Cardiac muscle cell (in vitro differentiated cells and primary cell): ENCODE measurements around the gene NUP93. TPM values are rescaled to one million over a fixed set of nuclear protein-coding genes. Genes with fewer than 3 reads are reported as not detected.

Experiments used
- DNase-seq, 2 donors: peaks; one replicate each; pipeline versions ENCODE4 v3.0.0 to v3.0.0-alpha.2; 2010 to 2017; ENCODE audit warnings: low read depth in 1 of 2, low spot score in 1 of 2
- H3K27ac ChIP-seq: fragments of 200-600 bp; sonication (generic); 2 replicates; pipeline ENCODE4 v1.5.1; 2016
- H3K27me3 ChIP-seq: fragments of 200-600 bp; sonication (generic); 2 replicates; pipeline ENCODE4 v1.6.0; 2016; ENCODE audit warnings: control low read depth
- H3K36me3 ChIP-seq: fragments of 200-600 bp; sonication (generic); 2 replicates; pipeline ENCODE4 v1.5.1; 2016; ENCODE audit warnings: control low read depth
- H3K4me1 ChIP-seq: fragments of 200-600 bp; sonication (generic); 2 replicates; pipeline ENCODE4 v1.8.1; 2017; ENCODE audit warnings: low read depth, mild to moderate bottlenecking, mixed run types
- H3K4me3 ChIP-seq: fragments of 200-600 bp; sonication (generic); 2 replicates; pipeline ENCODE4 v1.5.1; 2016; ENCODE audit warnings: mild to moderate bottlenecking
- H3K9me3 ChIP-seq: fragments of 200-600 bp; sonication (generic); 2 replicates; pipeline ENCODE4 v1.5.1; 2017; ENCODE audit warnings: low read depth, mild to moderate bottlenecking, control low read depth
- polyA plus RNA-seq: library from polyadenylated mRNA; unstranded; fragments of >200 nt; fragmentation: Nextera tagmentation; extraction: Ambion mirVana; gene quantifications from 2 replicates; pipeline ENCODE4 v1.2.1, GENCODE V29; 2016
- total RNA-seq: library from RNA; depleted of rRNA; stranded (reverse); fragments of >200 nt; gene quantifications from 2 replicates; pipeline ENCODE4 v1.2.3, GENCODE V29; 2016
- TF ChIP-seq, protein P1 (sequence below): IDR thresholded peaks from 2 replicates; pipeline ENCODE4 v1.5.1; 2012; ENCODE audit warnings: low read depth, mild to moderate bottlenecking, low read length

NUP93 gene
- total and polyA plus RNA-seq, 2 experiments from 2014 or later = 110 to 127 TPM

DNA sequence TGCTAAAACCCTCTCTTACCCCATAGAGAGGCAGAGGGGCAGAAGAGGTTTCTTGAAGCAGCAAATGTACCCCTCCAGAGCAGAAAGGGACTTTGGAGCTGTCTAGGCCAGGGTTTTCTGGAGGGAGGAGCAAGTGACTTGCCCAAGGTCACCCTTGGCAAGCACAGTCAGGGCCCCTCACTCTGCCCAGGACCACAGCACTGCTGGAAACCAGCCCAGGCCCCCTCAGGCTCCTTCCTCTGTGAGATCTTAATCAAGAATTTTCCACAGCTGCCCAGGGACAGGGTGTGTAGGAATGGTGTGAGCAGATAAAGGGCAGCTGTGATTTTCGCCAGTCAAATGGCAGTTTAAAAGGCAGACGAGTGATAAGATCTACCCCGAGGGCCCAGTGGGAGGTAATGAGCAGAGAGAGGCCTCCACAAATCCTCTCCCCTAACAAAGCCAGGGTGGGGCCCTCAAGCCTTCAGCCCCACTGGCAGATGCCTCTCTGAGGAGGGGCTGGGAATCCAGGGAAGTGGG lies 131.2 kb downstream of the NUP93 start:
- no peaks in the 10 kb centered on the region for H3K9me3 ChIP-seq
- TF ChIP-seq, protein P1, sequence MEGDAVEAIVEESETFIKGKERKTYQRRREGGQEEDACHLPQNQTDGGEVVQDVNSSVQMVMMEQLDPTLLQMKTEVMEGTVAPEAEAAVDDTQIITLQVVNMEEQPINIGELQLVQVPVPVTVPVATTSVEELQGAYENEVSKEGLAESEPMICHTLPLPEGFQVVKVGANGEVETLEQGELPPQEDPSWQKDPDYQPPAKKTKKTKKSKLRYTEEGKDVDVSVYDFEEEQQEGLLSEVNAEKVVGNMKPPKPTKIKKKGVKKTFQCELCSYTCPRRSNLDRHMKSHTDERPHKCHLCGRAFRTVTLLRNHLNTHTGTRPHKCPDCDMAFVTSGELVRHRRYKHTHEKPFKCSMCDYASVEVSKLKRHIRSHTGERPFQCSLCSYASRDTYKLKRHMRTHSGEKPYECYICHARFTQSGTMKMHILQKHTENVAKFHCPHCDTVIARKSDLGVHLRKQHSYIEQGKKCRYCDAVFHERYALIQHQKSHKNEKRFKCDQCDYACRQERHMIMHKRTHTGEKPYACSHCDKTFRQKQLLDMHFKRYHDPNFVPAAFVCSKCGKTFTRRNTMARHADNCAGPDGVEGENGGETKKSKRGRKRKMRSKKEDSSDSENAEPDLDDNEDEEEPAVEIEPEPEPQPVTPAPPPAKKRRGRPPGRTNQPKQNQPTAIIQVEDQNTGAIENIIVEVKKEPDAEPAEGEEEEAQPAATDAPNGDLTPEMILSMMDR = no peak
- H3K4me1 ChIP-seq = peaks cover 27% of the 10 kb centered on the region
- no peaks in the 10 kb centered on the region for H3K36me3 ChIP-seq
- no peaks in the 10 kb centered on the region for H3K27me3 ChIP-seq
- peak; percentile 24 to 39 for DNase-seq
- H3K4me3 ChIP-seq = no peak overlapping the region
- peak overlapping the region; percentile 72 for H3K27ac ChIP-seq

DNA sequence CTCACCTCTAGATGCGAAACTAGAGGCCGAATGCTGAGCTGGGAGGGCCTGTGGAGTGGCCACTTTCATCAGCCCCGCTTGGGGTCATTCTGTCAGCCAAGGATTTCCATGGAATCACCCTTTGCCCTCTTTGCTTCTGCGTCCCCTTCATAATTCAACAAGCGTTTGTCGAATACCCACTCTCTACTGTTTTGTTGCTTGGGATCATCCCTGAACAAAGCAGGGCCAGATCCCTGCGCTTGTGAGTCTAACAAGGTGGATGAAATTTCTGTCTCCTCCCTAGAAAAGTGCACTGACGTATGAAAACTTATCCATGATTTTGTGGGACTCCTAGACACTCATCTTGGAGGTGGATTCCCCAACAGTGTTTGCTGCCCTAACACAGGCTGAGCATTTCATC lies 131.8 kb downstream of the NUP93 start:
- TF ChIP-seq, protein P1 = no peak
- no peak for DNase-seq
- no peak overlapping the region for H3K4me3 ChIP-seq
- H3K27ac ChIP-seq = peak overlapping the region; percentile 72
- H3K27me3 ChIP-seq = no peaks in the 10 kb centered on the region
- no peaks in the 10 kb centered on the region for H3K36me3 ChIP-seq
- H3K9me3 ChIP-seq = no peaks in the 10 kb centered on the region
- peaks cover 25% of the 10 kb centered on the region for H3K4me1 ChIP-seq

DNA sequence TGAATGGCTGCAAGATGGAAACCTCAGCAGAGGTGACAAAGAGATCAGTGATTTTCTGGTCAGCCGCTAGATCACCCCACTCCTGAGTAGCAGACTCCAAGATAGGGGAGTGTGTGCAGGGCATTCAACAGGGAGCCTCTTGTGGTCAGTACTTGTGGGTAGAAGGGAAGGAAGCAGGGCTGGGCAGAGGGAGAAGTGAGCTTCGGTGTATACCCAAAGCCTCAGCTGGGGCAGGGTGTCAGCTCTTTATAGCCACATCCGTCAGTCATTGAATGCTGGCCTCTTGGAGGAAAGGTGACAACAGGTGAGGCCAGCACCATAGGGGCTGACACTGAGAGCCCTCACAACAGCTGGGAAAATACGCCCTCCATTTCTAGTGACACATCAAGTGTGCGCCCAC lies 132.8 kb downstream of the NUP93 start:
- H3K4me1 ChIP-seq = peaks cover 25% of the 10 kb centered on the region
- no peaks in the 10 kb centered on the region for H3K9me3 ChIP-seq
- no peak for DNase-seq
- no peak overlapping the region for H3K4me3 ChIP-seq
- TF ChIP-seq, protein P1 = no peak
- H3K27ac ChIP-seq = no peak overlapping the region
- no peaks in the 10 kb centered on the region for H3K36me3 ChIP-seq
- no peaks in the 10 kb centered on the region for H3K27me3 ChIP-seq

DNA sequence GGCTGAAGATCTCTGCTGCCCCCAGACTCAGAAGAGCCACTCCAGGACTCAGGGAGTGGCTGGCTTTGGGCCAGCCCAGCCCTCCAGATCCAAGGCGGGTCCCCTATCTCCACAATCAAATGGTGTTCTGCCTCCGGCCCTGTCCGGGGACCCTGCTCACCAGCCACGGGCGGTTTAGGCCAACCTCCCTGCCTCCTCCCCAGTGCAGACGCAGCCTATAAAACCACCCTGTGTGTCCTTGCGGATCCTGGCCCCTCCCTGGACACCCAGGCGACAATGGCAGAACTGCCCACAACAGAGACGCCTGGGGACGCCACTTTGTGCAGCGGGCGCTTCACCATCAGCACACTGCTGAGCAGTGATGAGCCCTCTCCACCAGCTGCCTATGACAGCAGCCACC lies 135.0 kb downstream of the NUP93 start, which contains the start of gene SLC12A3:
Gene SLC12A3, plus strand, starts transcription at position 248 of the 400 bp plus-strand sequence. Its CDS starts 29 bp downstream, at position 277.
- no peak for DNase-seq
- Histone ChIP-seq H3K27ac (no peak within 1 kb of the TSS), H3K36me3 (no peaks in the 10 kb centered on the region), H3K27me3 (no peaks in the 10 kb centered on the region), H3K4me3 (no peak within 1 kb of the TSS), H3K4me1 (peaks cover 25% of the 10 kb centered on the region), H3K9me3 (no peaks in the 10 kb centered on the region)
- TF ChIP-seq, protein P1 = no peak

DNA sequence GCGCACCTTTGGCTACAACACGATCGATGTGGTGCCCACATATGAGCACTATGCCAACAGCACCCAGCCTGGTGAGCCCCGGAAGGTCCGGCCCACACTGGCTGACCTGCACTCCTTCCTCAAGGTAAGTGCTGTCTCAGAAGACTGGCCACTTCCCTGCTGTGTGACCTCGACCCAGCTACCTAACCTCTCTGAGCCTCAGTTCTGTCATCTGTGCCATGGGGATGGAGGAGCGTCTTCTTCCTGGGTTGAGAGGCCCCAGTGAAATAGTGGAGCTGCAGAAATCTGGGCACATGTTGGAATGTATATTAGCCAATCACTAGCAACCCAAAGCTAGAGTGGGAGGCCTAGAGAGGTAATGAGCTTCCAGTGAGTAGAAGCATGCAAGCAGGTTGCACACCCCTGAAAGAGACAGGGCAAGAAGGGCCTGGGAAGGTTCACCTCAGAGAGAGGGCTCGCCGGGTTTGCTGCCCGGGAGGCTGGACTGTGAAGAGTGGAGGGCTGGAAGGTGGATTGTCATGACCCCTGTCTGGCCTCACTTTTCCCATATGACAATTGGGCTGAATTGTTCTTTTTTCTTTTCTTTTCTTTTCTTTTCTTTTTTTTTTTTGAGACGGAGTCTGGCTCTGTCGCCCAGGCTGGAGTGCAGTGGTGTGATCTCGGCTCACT lies 135.6 kb downstream of the NUP93 start:
- Histone ChIP-seq H3K27ac (no peak overlapping the region), H3K9me3 (no peaks in the 10 kb centered on the region), H3K4me1 (peaks cover 21% of the 10 kb centered on the region), H3K27me3 (no peaks in the 10 kb centered on the region), H3K4me3 (no peak overlapping the region), H3K36me3 (no peaks in the 10 kb centered on the region)
- TF ChIP-seq, protein P1 = no peak
- no peak for DNase-seq
